Right cardiac atrium (tissue), 5 donors: ENCODE measurements around the gene RPL3. TPM values are rescaled to one million over a fixed set of nuclear protein-coding genes. Genes with fewer than 3 reads are reported as not detected.
A peak's percentile ranks its signal among the peaks of the same experiment; 100 is the strongest.

ENCODE experiments used
- ATAC-seq, 2 donors: fragments of 200-7000 bp; cut with Tn5 transposase; one replicate each; pipeline versions ENCODE4 v1.8.0 to v1.9.1; 2020; ENCODE audit warnings: moderate library complexity in 2 of 2, mild to moderate bottlenecking in 1 of 2
- DNase-seq, 3 donors: peaks; one replicate each; pipeline ENCODE4 v3.0.0-alpha.2; 2020
- H3K27ac ChIP-seq: one replicate; pipeline ENCODE4 v1.5.1; 2013; ENCODE audit warnings: mild to moderate bottlenecking, low read length, control low read depth, moderate library complexity
- H3K27me3 ChIP-seq: one replicate; pipeline ENCODE4 v1.6.1; 2013; ENCODE audit not compliant: control insufficient read depth, insufficient read depth
- H3K4me1 ChIP-seq: one replicate; pipeline ENCODE4 v1.6.1; 2013; ENCODE audit warnings: low read length; ENCODE audit not compliant: control insufficient read depth, insufficient read depth
- H3K4me3 ChIP-seq: one replicate; pipeline ENCODE4 v1.5.1; 2013; ENCODE audit warnings: low read length, control low read depth
- H3K9me3 ChIP-seq: one replicate; pipeline ENCODE4 v1.6.1; 2013; ENCODE audit warnings: low read length; ENCODE audit not compliant: control insufficient read depth
- WGBS: extraction: QIAGEN DNeasy Blood & Tissue Kit; methylation state at CpG from one replicate; pipeline ENCODE4 v1.1.7; 2013; 5-methylcytosine and 5-hydroxymethylcytosine counted together
- intact Hi-C, 4 donors: fragments of 100-400 bp; cut with DNase I; formaldehyde crosslinking; loops; one replicate each; pipeline versions ENCODE4 v1.11.0 to v1.14.0; 2022 to 2023
- polyA plus RNA-seq: library from polyadenylated mRNA; stranded (reverse); fragments of 200-250 nt; gene quantifications from one replicate; pipeline ENCODE4 v1.2.3, GENCODE V29; 2013
- total RNA-seq, 4 donors: library from RNA; stranded (reverse); fragmentation: NEBNext Ultra II Directional; extraction: Animal tissue kit (Norgen Biotek cat#: 25700); gene quantifications; one replicate each; pipeline ENCODE4 v1.2.1, GENCODE V29; 2021
- donor health status: healthy with polysubstance abuse.
- donor health status: DM: no; HTN: yes; CAD: no.
- donor health status: DM: no; HTN: no; CAD: no.
- donor health status: DM: no; HTN: yes; CAD: no; lungs with severe emphysema.
- donor health status: DM: yes; HTN: yes; CAD: no.

Gene RPL3
- total and polyA plus RNA-seq, 5 donors = 948 to 1,416 (median 1,004) TPM

- H3K9me3 ChIP-seq = no peaks in the 10 kb centered on the region
- H3K27me3 ChIP-seq = no peaks in the 10 kb centered on the region
- no peak overlapping the region for H3K4me3 ChIP-seq
- DNase-seq (no peak), ATAC-seq (no peak)
- peak overlapping the region; percentile 6 for H3K27ac ChIP-seq
- intact Hi-C loops = no loop called here
- WGBS = 59% methylated on average over 7 of the region's 7 CpGs
- H3K4me1 ChIP-seq = no peaks in the 10 kb centered on the region
These were observed 50.8 kb downstream of the RPL3 start for GRCh38 chr22:39268645-39269044.

DNA sequence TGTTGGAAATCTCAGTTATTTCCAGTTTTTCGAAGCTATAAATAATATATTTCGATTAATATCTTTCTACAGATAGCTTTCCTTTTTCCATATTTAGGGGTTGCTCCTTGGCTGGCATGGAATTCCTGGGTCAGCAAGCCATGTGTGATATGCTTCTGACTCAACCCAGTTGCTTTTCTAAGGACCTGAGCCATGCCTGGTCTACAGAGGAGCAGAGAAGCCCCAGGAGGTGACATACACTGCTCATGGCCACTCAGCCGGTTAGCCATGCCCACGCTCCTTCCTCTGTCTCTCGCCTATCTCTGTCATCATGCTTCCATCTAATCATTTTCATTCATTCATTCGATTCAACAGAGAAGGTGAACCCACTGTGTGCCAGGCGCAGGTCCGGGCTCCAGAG, 51.4 kb downstream of the RPL3 start:
- H3K9me3 ChIP-seq = no peaks in the 10 kb centered on the region
- no peak overlapping the region for H3K27ac ChIP-seq
- H3K4me1 ChIP-seq = no peaks in the 10 kb centered on the region
- no peaks in the 10 kb centered on the region for H3K27me3 ChIP-seq
- ATAC-seq (no peak), DNase-seq (no peak)
- no peak overlapping the region for H3K4me3 ChIP-seq
- intact Hi-C loops = no loop called here
- 85% methylated on average over 8 of the region's 8 CpGs for WGBS

- Histone ChIP-seq H3K4me3 (no peak overlapping the region), H3K27ac (peak overlapping the region; percentile 25), H3K27me3 (no peaks in the 10 kb centered on the region), H3K9me3 (no peaks in the 10 kb centered on the region), H3K4me1 (no peaks in the 10 kb centered on the region)
- intact Hi-C loops = no loop called here
- peak in 1 of 2 donors; percentile 12 for ATAC-seq
- 54% methylated on average over 12 of the region's 12 CpGs for WGBS
- DNase-seq = no peak
These were observed 52.9 kb downstream of the RPL3 start for GRCh38 chr22:39266398-39267030.

GRCh38 chr22:39265143-39265886, 54.1 kb downstream of the RPL3 start:
- 84% methylated on average over 23 of the region's 23 CpGs for WGBS
- ATAC-seq = no peak
- no peak for DNase-seq
- H3K27me3 ChIP-seq = no peaks in the 10 kb centered on the region
- intact Hi-C loops = no loop called here
- no peaks in the 10 kb centered on the region for H3K4me1 ChIP-seq
- H3K4me3 ChIP-seq = no peak overlapping the region
- no peaks in the 10 kb centered on the region for H3K9me3 ChIP-seq
- H3K27ac ChIP-seq = no peak overlapping the region

GRCh38 chr22:39264349-39265038, 54.9 kb downstream of the RPL3 start:
- Histone ChIP-seq H3K4me1 (no peaks in the 10 kb centered on the region), H3K4me3 (no peak overlapping the region), H3K9me3 (no peaks in the 10 kb centered on the region), H3K27ac (no peak overlapping the region), H3K27me3 (no peaks in the 10 kb centered on the region)
- intact Hi-C loops = no loop called here
- ATAC-seq (peak; percentile 27 to 39), DNase-seq (peak in 2 of 3 donors; percentile 79 to 84)
- WGBS = 79% methylated on average over 13 of the region's 13 CpGs

DNA sequence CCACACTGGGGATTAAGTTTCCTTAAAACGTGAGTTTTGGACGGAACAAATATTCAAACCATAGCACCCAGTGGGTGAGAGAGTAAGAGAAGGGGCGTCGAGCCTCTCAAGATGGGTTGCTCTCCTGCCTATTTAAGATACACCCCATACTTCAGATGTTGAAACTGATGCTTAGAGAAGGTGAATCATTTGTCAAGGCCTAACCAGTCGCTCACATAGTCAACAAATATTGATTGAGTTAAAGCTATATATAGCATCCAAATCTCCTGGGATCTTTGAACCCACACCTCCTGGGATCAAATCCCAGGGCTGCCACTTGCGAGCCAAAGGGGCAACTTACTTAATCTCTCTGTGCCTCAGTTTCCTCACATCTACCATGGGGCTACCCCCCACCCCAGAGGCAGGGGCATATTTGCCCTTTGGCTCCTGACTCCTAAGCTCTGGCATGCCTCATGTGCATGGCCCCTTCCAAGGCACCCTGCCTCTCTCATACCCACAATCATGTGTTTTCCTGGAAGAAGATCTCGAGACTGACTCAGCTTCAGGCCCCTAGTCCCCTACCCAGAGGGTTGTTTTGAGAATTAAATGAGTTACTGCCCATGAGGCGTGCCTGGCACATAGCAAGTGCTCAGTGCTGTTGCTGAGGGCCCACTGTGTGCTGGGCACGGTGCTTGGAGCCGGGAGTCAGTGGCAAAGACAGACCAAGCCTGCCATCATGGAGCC, 55.6 kb downstream of the RPL3 start:
- H3K4me1 ChIP-seq = no peaks in the 10 kb centered on the region
- ATAC-seq = no peak
- intact Hi-C loops = no loop called here

More for the DNA sequence above, 55.6 kb downstream of the RPL3 start:
- Histone ChIP-seq H3K4me3 (no peak overlapping the region), H3K27ac (no peak overlapping the region), H3K9me3 (no peaks in the 10 kb centered on the region), H3K27me3 (no peaks in the 10 kb centered on the region)
- 94% methylated on average over 10 of the region's 10 CpGs for whole genome bisulfite sequencing
- no peak for DNase-seq

Other genes with a start within 250 kb of the RPL3 start
- 1 to 10 TPM; 6.3 to 9.4 (median 6.9) TPM for gene APOBEC3G, start 242.3 kb downstream of the RPL3 start, total RNA-seq
- gene APOBEC3G, start 242.3 kb downstream of the RPL3 start, polyA plus RNA-seq = 6.2 TPM
- under 1 TPM in 1 of 4 donors, not detected in 3; 0.57 TPM for gene APOBEC3H, start 222.4 kb downstream of the RPL3 start, total RNA-seq
- 0.25 TPM for gene APOBEC3H, start 222.4 kb downstream of the RPL3 start, polyA plus RNA-seq
- gene CBX7, start 166.9 kb downstream of the RPL3 start, total RNA-seq = 10 to 100 TPM; 68.1 to 97.9 (median 78.7) TPM
- gene CBX7, start 166.9 kb downstream of the RPL3 start, polyA plus RNA-seq = 69.0 TPM
- gene PDGFB, start 74.6 kb downstream of the RPL3 start, total RNA-seq = 10 to 100 TPM in 3 of 4 donors, 1 to 10 TPM in 1; 9.3 to 82.1 (median 20.6) TPM
- 15.4 TPM for gene PDGFB, start 74.6 kb downstream of the RPL3 start, polyA plus RNA-seq
- 10 to 100 TPM; 66.4 to 82.0 (median 70.5) TPM for gene SYNGR1, start 30.4 kb upstream of the RPL3 start, total RNA-seq
- 101 TPM for gene SYNGR1, start 30.4 kb upstream of the RPL3 start, polyA plus RNA-seq
- gene TAB1, start 80.2 kb upstream of the RPL3 start, total RNA-seq = 10 to 100 TPM; 14.9 to 18.7 (median 17.3) TPM
- 16.2 TPM for gene TAB1, start 80.2 kb upstream of the RPL3 start, polyA plus RNA-seq
- gene MGAT3, start 137.4 kb upstream of the RPL3 start, total RNA-seq = 10 to 100 TPM in 1 of 4 donors, 1 to 10 TPM in 3; 7.3 to 11.6 (median 9.6) TPM
- 8.7 TPM for gene MGAT3, start 137.4 kb upstream of the RPL3 start, polyA plus RNA-seq
- 10 to 100 TPM; 16.3 to 22.2 (median 18.7) TPM for gene MIEF1, start 182.7 kb upstream of the RPL3 start, total RNA-seq
- gene MIEF1, start 182.7 kb upstream of the RPL3 start, polyA plus RNA-seq = 9.0 TPM
- 100 to 1,000 TPM; 156 to 254 (median 177) TPM for gene ATF4, start 200.9 kb upstream of the RPL3 start, total RNA-seq
- gene ATF4, start 200.9 kb upstream of the RPL3 start, polyA plus RNA-seq = 244 TPM
- gene RPS19BP1, start 213.1 kb upstream of the RPL3 start, total RNA-seq = 10 to 100 TPM; 55.1 to 75.5 (median 61.8) TPM
- 155 TPM for gene RPS19BP1, start 213.1 kb upstream of the RPL3 start, polyA plus RNA-seq